HEK293T (cell line): ENCODE measurements around the gene KIAA1549.
"Not testable (repeated sequence)": the region's sequence is repeated elsewhere in the genome, so short reads cannot be mapped to it uniquely, and the experiment has no call there.

Experiments
- CTCF ChIA-PET: fragments of 350-600 bp; formaldehyde crosslinking; extraction: SDS; loops from one replicate; lab custom pipeline; 2021; ENCODE audit warnings: antibody characterized with exemption, inconsistent platforms; lab: Yijun Ruan, JAX
- POLR2A ChIA-PET: fragments of 350-600 bp; formaldehyde crosslinking; extraction: SDS; loops from one replicate; lab custom pipeline; 2020; ENCODE audit warnings: antibody characterized with exemption, inconsistent platforms; lab: Yijun Ruan, JAX
- DNase-seq: peaks from one replicate; pipeline ENCODE4 v3.0.0; 2012; ENCODE audit warnings: mixed read lengths; ENCODE audit errors: extremely low spot score
- ARNT ChIP-seq: fragments of 450-650 bp; IDR thresholded peaks from 2 replicates; pipeline ENCODE4 v1.6.1; 2017; ENCODE audit warnings: mild to moderate bottlenecking
- BHLHE40 ChIP-seq: fragments of 450-650 bp; IDR thresholded peaks from 2 replicates; pipeline ENCODE4 v1.6.1; 2016; ENCODE audit warnings: mild to moderate bottlenecking, moderate library complexity, borderline replicate concordance
- CTBP1 ChIP-seq: fragments of 450-650 bp; IDR thresholded peaks from 2 replicates; pipeline ENCODE4 v1.6.1; 2016; ENCODE audit warnings: borderline replicate concordance
- ELF4 ChIP-seq: fragments of 450-650 bp; IDR thresholded peaks from 2 replicates; pipeline ENCODE4 v1.6.1; 2017; ENCODE audit warnings: antibody characterized with exemption
- FOXA1 ChIP-seq: fragments of 450-650 bp; IDR thresholded peaks from 2 replicates; pipeline ENCODE4 v1.6.1; 2016; ENCODE audit warnings: mild to moderate bottlenecking
- FOXK2 ChIP-seq: fragments of 450-650 bp; IDR thresholded peaks from 2 replicates; pipeline ENCODE4 v1.6.1; 2016; ENCODE audit warnings: mild to moderate bottlenecking
- FOXM1 ChIP-seq: fragments of 450-650 bp; IDR thresholded peaks from 2 replicates; pipeline ENCODE4 v1.6.1; 2017; ENCODE audit warnings: mild to moderate bottlenecking, borderline replicate concordance
- HDGF ChIP-seq: fragments of 450-650 bp; IDR thresholded peaks from 2 replicates; pipeline ENCODE4 v1.6.1; 2017; ENCODE audit warnings: antibody characterized with exemption, borderline replicate concordance
- L3MBTL2 ChIP-seq: fragments of 450-650 bp; conservative IDR thresholded peaks from 2 replicates; pipeline ENCODE4 v1.6.1; 2016; ENCODE audit warnings: mild to moderate bottlenecking
- LEF1 ChIP-seq: fragments of 450-650 bp; IDR thresholded peaks from 2 replicates; pipeline ENCODE4 v1.6.1; 2017; ENCODE audit warnings: mild to moderate bottlenecking, borderline replicate concordance
- NFRKB ChIP-seq: fragments of 450-650 bp; IDR thresholded peaks from 2 replicates; pipeline ENCODE4 v1.6.1; 2016; ENCODE audit warnings: mild to moderate bottlenecking, moderate library complexity
- PKNOX1 ChIP-seq: fragments of 450-650 bp; IDR thresholded peaks from 2 replicates; pipeline ENCODE4 v1.6.1; 2016
- SP1 ChIP-seq: fragments of 450-650 bp; IDR thresholded peaks from 2 replicates; pipeline ENCODE4 v1.6.1; 2017
- SUZ12 ChIP-seq: fragments of 450-650 bp; IDR thresholded peaks from 2 replicates; pipeline ENCODE4 v1.6.1; 2016; ENCODE audit warnings: mild to moderate bottlenecking
- TARDBP ChIP-seq: fragments of 450-650 bp; IDR thresholded peaks from 2 replicates; pipeline ENCODE4 v1.6.1; 2016
- ZNF384 ChIP-seq: fragments of 450-650 bp; IDR thresholded peaks from 2 replicates; pipeline ENCODE4 v1.6.1; 2016

The KIAA1549 gene

GRCh38 chr7:138981332-138982203 lies at the start of gene KIAA1549:
KIAA1549 (minus strand) TSS chr7:138981389; CDS start chr7:138981269, 120 bp downstream.
- POLR2A ChIA-PET, result interaction anchor here (0.6 to 1.1 kb wide), 4 partner anchors 9 to 378 kb away, joined by 3 to 4 read pairs (median 3); partner anchors contain the start of gene LUC7L2
- CTCF ChIA-PET, result interaction anchor here (0.5 to 2.1 kb wide), 3 partner anchors 14 to 99 kb away, joined by 3 to 7 read pairs (median 3); no protein-coding TSS in a partner anchor
- DNase-seq, result peak; percentile 93
- TF ChIP-seq FOXM1 (peak; percentile 58), ZNF384 (no peak), ARNT (peak; percentile 63), ELF4 (no peak), L3MBTL2 (peak; percentile 86)

- ChIA-PET POLR2A (interaction anchor here (0.6 kb wide), 1 partner anchor 17 kb away, joined by 3 read pairs; no protein-coding TSS in a partner anchor), CTCF (no interaction called here)
- no peak for DNase-seq
- TF ChIP-seq CTBP1, result no peak
- no peak for TF ChIP-seq ELF4
- no peak for TF ChIP-seq ZNF384
- no peak for TF ChIP-seq SP1
- TF ChIP-seq FOXA1, result no peak
- no peak for TF ChIP-seq LEF1
- no peak for TF ChIP-seq ARNT
- TF ChIP-seq TARDBP, result no peak
- no peak for TF ChIP-seq L3MBTL2
- no peak for TF ChIP-seq SUZ12
- TF ChIP-seq FOXM1, result no peak
- TF ChIP-seq FOXK2, result no peak
- no peak for TF ChIP-seq NFRKB
- TF ChIP-seq PKNOX1, result no peak
- TF ChIP-seq BHLHE40, result no peak
- no peak for TF ChIP-seq HDGF
Observed at GRCh38 chr7:139029353-139029752, 48.2 kb upstream of the KIAA1549 start.

- no peak for TF ChIP-seq PKNOX1
- TF ChIP-seq FOXA1, result no peak
- no peak for TF ChIP-seq L3MBTL2
- no peak for TF ChIP-seq TARDBP
- CTCF ChIA-PET, result interaction anchor here (1.3 to 2.6 kb wide), 2 partner anchors 9 to 48 kb away, joined by 3 to 13 read pairs; no protein-coding TSS in a partner anchor
- DNase-seq, result no peak
- POLR2A ChIA-PET, result no interaction called here
Observed at GRCh38 chr7:139026551-139026950, 45.4 kb upstream of the KIAA1549 start.

GRCh38 chr7:139025861-139026260 lies 44.7 kb upstream of the KIAA1549 start:
- CTCF ChIA-PET, result interaction anchor here (1.3 to 2.6 kb wide), 2 partner anchors 9 to 49 kb away, joined by 3 to 13 read pairs; no protein-coding TSS in a partner anchor
- DNase-seq, POLR2A ChIA-PET: not testable (repeated sequence)

GRCh38 chr7:139023076-139023475 lies 41.9 kb upstream of the KIAA1549 start:
- POLR2A ChIA-PET, result no interaction called here
- CTCF ChIA-PET, result interaction anchor here (1.1 kb wide), 1 partner anchor 77 kb away, joined by 3 read pairs; no protein-coding TSS in a partner anchor
- no peak for DNase-seq
- TF ChIP-seq NFRKB (no peak), LEF1 (no peak)

- TF ChIP-seq HDGF (no peak), FOXM1 (no peak), L3MBTL2 (no peak), ZNF384 (no peak), SP1 (no peak), CTBP1 (no peak), ELF4 (no peak), FOXK2 (no peak), BHLHE40 (no peak), SUZ12 (no peak), LEF1 (no peak), ARNT (no peak), PKNOX1 (no peak), FOXA1 (no peak), TARDBP (no peak)
- ChIA-PET CTCF (no interaction called here), POLR2A (no interaction called here)
- DNase-seq, result no peak
Observed at GRCh38 chr7:139022286-139022685, 41.1 kb upstream of the KIAA1549 start.

- no peak for DNase-seq
- ChIA-PET POLR2A (no interaction called here), CTCF (interaction anchor here (0.5 to 2.3 kb wide), 4 partner anchors 33 to 132 kb away, joined by 3 to 15 read pairs (median 3); no protein-coding TSS in a partner anchor)
- TF ChIP-seq FOXK2, result no peak
- no peak for TF ChIP-seq HDGF
- no peak for TF ChIP-seq BHLHE40
- no peak for TF ChIP-seq L3MBTL2
- TF ChIP-seq SUZ12, result no peak
- no peak for TF ChIP-seq ZNF384
- TF ChIP-seq ARNT, result no peak
- TF ChIP-seq SP1, result no peak
- no peak for TF ChIP-seq TARDBP
- no peak for TF ChIP-seq LEF1
- no peak for TF ChIP-seq NFRKB
- TF ChIP-seq ELF4, result no peak
- TF ChIP-seq FOXM1, result no peak
- TF ChIP-seq CTBP1, result no peak
- no peak for TF ChIP-seq PKNOX1
- TF ChIP-seq FOXA1, result no peak
Observed at GRCh38 chr7:139018910-139019309, 37.7 kb upstream of the KIAA1549 start.
